HEK293T (cell line): ENCODE measurements around the gene DPY19L3.

Experiments used
- ARNT ChIP-seq: fragments of 450-650 bp; IDR thresholded peaks from 2 replicates; pipeline ENCODE4 v1.6.1; 2017; ENCODE audit warnings: mild to moderate bottlenecking
- CTBP1 ChIP-seq: fragments of 450-650 bp; IDR thresholded peaks from 2 replicates; pipeline ENCODE4 v1.6.1; 2016; ENCODE audit warnings: borderline replicate concordance
- FOXM1 ChIP-seq: fragments of 450-650 bp; IDR thresholded peaks from 2 replicates; pipeline ENCODE4 v1.6.1; 2017; ENCODE audit warnings: mild to moderate bottlenecking, borderline replicate concordance
- LEF1 ChIP-seq: fragments of 450-650 bp; IDR thresholded peaks from 2 replicates; pipeline ENCODE4 v1.6.1; 2017; ENCODE audit warnings: mild to moderate bottlenecking, borderline replicate concordance
- NFRKB ChIP-seq: fragments of 450-650 bp; IDR thresholded peaks from 2 replicates; pipeline ENCODE4 v1.6.1; 2016; ENCODE audit warnings: mild to moderate bottlenecking, moderate library complexity
- SP1 ChIP-seq: fragments of 450-650 bp; IDR thresholded peaks from 2 replicates; pipeline ENCODE4 v1.6.1; 2017
- SUZ12 ChIP-seq: fragments of 450-650 bp; IDR thresholded peaks from 2 replicates; pipeline ENCODE4 v1.6.1; 2016; ENCODE audit warnings: mild to moderate bottlenecking
- TARDBP ChIP-seq: fragments of 450-650 bp; IDR thresholded peaks from 2 replicates; pipeline ENCODE4 v1.6.1; 2016
- ZNF384 ChIP-seq: fragments of 450-650 bp; IDR thresholded peaks from 2 replicates; pipeline ENCODE4 v1.6.1; 2016

- TF ChIP-seq FOXM1 (no peak), TARDBP (no peak), ARNT (no peak), SUZ12 (no peak), NFRKB (no peak), CTBP1 (no peak), SP1 (no peak), LEF1 (no peak), ZNF384 (no peak)
Measured at GRCh38 chr19:32469795-32470194, 64.2 kb downstream of the DPY19L3 start.
